ENCODE results near the gene CHTF18. TPM values are rescaled to one million over a fixed set of nuclear protein-coding genes. Genes with fewer than 3 reads are reported as not detected.

The CHTF18 gene
- total and polyA plus RNA-seq, 10 of the 15 experiments (the other 5 are each of a cell fraction or from before 2014, with no cell fraction given), result 1.6 to 87.8 (median 19.4) TPM

- Histone ChIP-seq H3K9ac (ENCODE audit: control insufficient read depth, insufficient read depth, low read length) (no peak overlapping the region), H2AFZ (ENCODE audit: control insufficient read depth, low read depth, low read length) (no peak overlapping the region), H3K4me3 (no peak overlapping the region), H3K36me3 (ENCODE audit: control insufficient read depth in 2 of 2, insufficient read depth in 2 of 2, low read length in 1 of 2) (no peaks in the 10 kb centered on the region), H3K4me1 (ENCODE audit: control insufficient read depth, insufficient read depth, low read length) (no peaks in the 10 kb centered on the region; the same call in 1 of the 2 replicates), H3K27ac (ENCODE audit: control insufficient read depth, insufficient read depth) (no peak overlapping the region), H3K4me2 (ENCODE audit: control insufficient read depth, insufficient read depth) (no peak overlapping the region), H3K79me2 (ENCODE audit: control insufficient read depth, insufficient read depth, low read length) (no peaks in the 10 kb centered on the region), H3K9me3 (replicated peaks; ENCODE audit: control insufficient read depth, insufficient read depth, low read length) (no peaks in the 10 kb centered on the region), H3K27me3 (replicated peaks in 1 of 2; ENCODE audit: control insufficient read depth in 2 of 2, insufficient read depth in 2 of 2, low read length in 1 of 2) (no peaks in the 10 kb centered on the region; a peak in 1 of 4 replicates), H4K20me1 (ENCODE audit: control insufficient read depth, insufficient read depth) (no peaks in the 10 kb centered on the region)
- 58% methylated on average over 15 of the region's 15 CpGs for WGBS (ENCODE audit: insufficient coverage, insufficient replicate concordance, low lambda C conversion rate, missing lambda C conversion rate)
- DNase-seq (ENCODE audit: low read depth, low spot score) (no peak), ATAC-seq (no peak), FAIRE-seq (no peak)
- ChIA-PET CTCF (no interaction called here), RAD21 (ENCODE audit: unreplicated experiment) (no interaction called here), SMC1A (ENCODE audit: uncharacterized antibody, unreplicated experiment) (no interaction called here), POLR2A (no interaction called here)
- no TSS peak for BruUV-seq (replicated peaks)
- in situ Hi-C loops (cut with MboI), result no loop called here
- TF ChIP-seq RUNX3 (IDR thresholded peaks at IDR 0.05; ENCODE audit: low read length) (0 out of 2 replicates have a peak, but pooled peaks have one; percentile 8), POU2F2 (IDR thresholded peaks at IDR 0.05; ENCODE audit: borderline replicate concordance, low read depth, low read length) (no peak)
- intact Hi-C loops (cut with micrococcal nuclease; ENCODE audit: unreplicated experiment), result no loop called here
Observed at GRCh38 chr16:815861-816260, 27.4 kb downstream of the CHTF18 start.

GRCh38 chr16:817001-817906 lies 28.8 kb downstream of the CHTF18 start:
- Histone ChIP-seq H3K9ac (ENCODE audit: control insufficient read depth, insufficient read depth, low read length) (no peak overlapping the region), H2AFZ (ENCODE audit: control insufficient read depth, low read depth, low read length) (no peak overlapping the region), H3K4me1 (ENCODE audit: control insufficient read depth, insufficient read depth, low read length) (no peaks in the 10 kb centered on the region), H3K4me2 (ENCODE audit: control insufficient read depth, insufficient read depth) (no peak overlapping the region), H3K9me3 (replicated peaks; ENCODE audit: control insufficient read depth, insufficient read depth, low read length) (no peaks in the 10 kb centered on the region; the same call in 2 of the 3 replicates), H3K4me3 (no peak overlapping the region), H4K20me1 (ENCODE audit: control insufficient read depth, insufficient read depth) (no peaks in the 10 kb centered on the region), H3K27ac (ENCODE audit: control insufficient read depth, insufficient read depth) (no peak overlapping the region), H3K79me2 (ENCODE audit: control insufficient read depth, insufficient read depth, low read length) (no peaks in the 10 kb centered on the region), H3K27me3 (replicated peaks in 1 of 2; ENCODE audit: control insufficient read depth in 2 of 2, insufficient read depth in 2 of 2, low read length in 1 of 2) (no peaks in the 10 kb centered on the region; a peak in 1 of 4 replicates), H3K36me3 (ENCODE audit: control insufficient read depth in 2 of 2, insufficient read depth in 2 of 2, low read length in 1 of 2) (no peaks in the 10 kb centered on the region)
- intact Hi-C loops (cut with micrococcal nuclease; ENCODE audit: unreplicated experiment), result no loop called here
- in situ Hi-C loops (cut with MboI), result no loop called here
- ChIA-PET POLR2A (interaction anchor here (0.7 kb wide), 1 partner anchor 1597 kb away, joined by 5 read pairs; no protein-coding TSS in a partner anchor), SMC1A (ENCODE audit: uncharacterized antibody, unreplicated experiment) (no interaction called here), CTCF (no interaction called here), RAD21 (ENCODE audit: unreplicated experiment) (no interaction called here)
- FAIRE-seq, result no peak
- no peak for DNase-seq (ENCODE audit: low read depth, low spot score)
- no TSS peak for BruUV-seq (replicated peaks)
- TF ChIP-seq CHD4 (IDR thresholded peaks at IDR 0.05) (no peak), BCLAF1 (IDR thresholded peaks at IDR 0.05) (no peak), SP1 (IDR thresholded peaks at IDR 0.05; ENCODE audit: low read depth, low read length) (no peak)
- TF ChIP-seq, protein P1, sequence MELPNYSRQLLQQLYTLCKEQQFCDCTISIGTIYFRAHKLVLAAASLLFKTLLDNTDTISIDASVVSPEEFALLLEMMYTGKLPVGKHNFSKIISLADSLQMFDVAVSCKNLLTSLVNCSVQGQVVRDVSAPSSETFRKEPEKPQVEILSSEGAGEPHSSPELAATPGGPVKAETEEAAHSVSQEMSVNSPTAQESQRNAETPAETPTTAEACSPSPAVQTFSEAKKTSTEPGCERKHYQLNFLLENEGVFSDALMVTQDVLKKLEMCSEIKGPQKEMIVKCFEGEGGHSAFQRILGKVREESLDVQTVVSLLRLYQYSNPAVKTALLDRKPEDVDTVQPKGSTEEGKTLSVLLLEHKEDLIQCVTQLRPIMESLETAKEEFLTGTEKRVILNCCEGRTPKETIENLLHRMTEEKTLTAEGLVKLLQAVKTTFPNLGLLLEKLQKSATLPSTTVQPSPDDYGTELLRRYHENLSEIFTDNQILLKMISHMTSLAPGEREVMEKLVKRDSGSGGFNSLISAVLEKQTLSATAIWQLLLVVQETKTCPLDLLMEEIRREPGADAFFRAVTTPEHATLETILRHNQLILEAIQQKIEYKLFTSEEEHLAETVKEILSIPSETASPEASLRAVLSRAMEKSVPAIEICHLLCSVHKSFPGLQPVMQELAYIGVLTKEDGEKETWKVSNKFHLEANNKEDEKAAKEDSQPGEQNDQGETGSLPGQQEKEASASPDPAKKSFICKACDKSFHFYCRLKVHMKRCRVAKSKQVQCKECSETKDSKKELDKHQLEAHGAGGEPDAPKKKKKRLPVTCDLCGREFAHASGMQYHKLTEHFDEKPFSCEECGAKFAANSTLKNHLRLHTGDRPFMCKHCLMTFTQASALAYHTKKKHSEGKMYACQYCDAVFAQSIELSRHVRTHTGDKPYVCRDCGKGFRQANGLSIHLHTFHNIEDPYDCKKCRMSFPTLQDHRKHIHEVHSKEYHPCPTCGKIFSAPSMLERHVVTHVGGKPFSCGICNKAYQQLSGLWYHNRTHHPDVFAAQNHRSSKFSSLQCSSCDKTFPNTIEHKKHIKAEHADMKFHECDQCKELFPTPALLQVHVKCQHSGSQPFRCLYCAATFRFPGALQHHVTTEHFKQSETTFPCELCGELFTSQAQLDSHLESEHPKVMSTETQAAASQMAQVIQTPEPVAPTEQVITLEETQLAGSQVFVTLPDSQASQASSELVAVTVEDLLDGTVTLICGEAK (IDR thresholded peaks at IDR 0.05; ENCODE audit: borderline replicate concordance), result no peak
- ATAC-seq, result no peak
- WGBS (ENCODE audit: insufficient coverage, insufficient replicate concordance, low lambda C conversion rate, missing lambda C conversion rate), result 26% methylated on average over 63 of the region's 71 CpGs

Data from GM12878 (cell line).